A673 (cell line): ENCODE results near the gene ADGRG3. TPM values are rescaled to one million over a fixed set of nuclear protein-coding genes. Genes with fewer than 3 reads are reported as not detected.

Experiments
- BruUV-seq: library from RNA; stranded (reverse); fragments of 400-500 nt; replicated peaks from 2 replicates; lab custom pipeline; 2021; lab: Mats Ljungman, UMichigan
- CTCF ChIA-PET: fragments of 300-600 bp; sonication (Branson Sonifier 250); formaldehyde crosslinking; loops from one replicate; lab custom pipeline; 2022; ENCODE audit warnings: antibody characterized with exemption; lab: Charles Lee
- POLR2A ChIA-PET: fragments of 300-600 bp; sonication (Branson Sonifier 250); formaldehyde crosslinking; loops from one replicate; lab custom pipeline; 2022; ENCODE audit warnings: antibody characterized with exemption; ENCODE audit not compliant: low non-redundant PET; lab: Charles Lee
- DNase-seq: peaks from one replicate; pipeline ENCODE4 v3.0.0-alpha.2; 2015; ENCODE audit warnings: low spot score
- H3K27ac ChIP-seq: fragments of 200-600 bp; sonication (generic); 2 replicates; pipeline ENCODE4 v1.5.1; 2016; ENCODE audit warnings: mixed run types, low read depth, mild to moderate bottlenecking, mixed read lengths, antibody characterized with exemption, low read length; ENCODE audit not compliant: poor library complexity, severe bottlenecking
- H3K27me3 ChIP-seq: fragments of 200-600 bp; sonication (generic); replicated peaks from 2 replicates; pipeline ENCODE4 v1.6.1; 2017; ENCODE audit warnings: mixed run types, low read depth, mild to moderate bottlenecking, mixed read lengths, antibody characterized with exemption, low read length; ENCODE audit not compliant: insufficient read depth, poor library complexity
- H3K36me3 ChIP-seq: fragments of 200-600 bp; sonication (generic); 2 replicates; pipeline ENCODE4 v1.6.1; 2016; ENCODE audit warnings: mixed run types, mild to moderate bottlenecking, mixed read lengths, antibody characterized with exemption, low read length; ENCODE audit not compliant: insufficient read depth, poor library complexity, severe bottlenecking
- H3K4me1 ChIP-seq: fragments of 200-600 bp; sonication (generic); 2 replicates; pipeline ENCODE4 v1.6.1; 2017; ENCODE audit warnings: mixed run types, mild to moderate bottlenecking, mixed read lengths, antibody characterized with exemption, low read length; ENCODE audit not compliant: insufficient read depth, poor library complexity, severe bottlenecking
- H3K4me3 ChIP-seq: fragments of 200-600 bp; sonication (generic); 2 replicates; pipeline ENCODE4 v1.5.1; 2016; ENCODE audit warnings: low read depth, mixed run types, mild to moderate bottlenecking, mixed read lengths, low read length; ENCODE audit not compliant: poor library complexity, severe bottlenecking
- H3K9me3 ChIP-seq: fragments of 200-600 bp; sonication (generic); 2 replicates; pipeline ENCODE4 v1.6.1; 2016; ENCODE audit warnings: mixed run types, low read depth, mild to moderate bottlenecking, mixed read lengths, antibody characterized with exemption, low read length; ENCODE audit not compliant: poor library complexity, severe bottlenecking
- CTCF ChIP-seq: fragments of 300-800, 200-600 bp; sonication (generic); conservative IDR thresholded peaks from 2 replicates; pipeline ENCODE4 v1.5.1; 2017; ENCODE audit warnings: low read depth, mild to moderate bottlenecking, antibody characterized with exemption, low read length, moderate library complexity, mixed read lengths
- EZH2 ChIP-seq: fragments of 200-600 bp; sonication (generic); IDR thresholded peaks from 2 replicates; pipeline ENCODE4 v1.6.1; 2017; ENCODE audit warnings: borderline replicate concordance, low read depth, mild to moderate bottlenecking, mixed read lengths, antibody characterized with exemption, low read length; ENCODE audit not compliant: poor library complexity, severe bottlenecking
- intact Hi-C: fragments of 100-400 bp; cut with micrococcal nuclease; formaldehyde crosslinking; loops from one replicate; pipeline ENCODE4 v1.10.0; 2022; ENCODE audit not compliant: unreplicated experiment
- total RNA-seq: library from RNA; stranded (reverse); gene quantifications from 2 replicates; pipeline ENCODE4 v1.2.3, GENCODE V29; 2021

The ADGRG3 gene
- total RNA-seq, 1 experiment from 2014 or later: not detected

DNA sequence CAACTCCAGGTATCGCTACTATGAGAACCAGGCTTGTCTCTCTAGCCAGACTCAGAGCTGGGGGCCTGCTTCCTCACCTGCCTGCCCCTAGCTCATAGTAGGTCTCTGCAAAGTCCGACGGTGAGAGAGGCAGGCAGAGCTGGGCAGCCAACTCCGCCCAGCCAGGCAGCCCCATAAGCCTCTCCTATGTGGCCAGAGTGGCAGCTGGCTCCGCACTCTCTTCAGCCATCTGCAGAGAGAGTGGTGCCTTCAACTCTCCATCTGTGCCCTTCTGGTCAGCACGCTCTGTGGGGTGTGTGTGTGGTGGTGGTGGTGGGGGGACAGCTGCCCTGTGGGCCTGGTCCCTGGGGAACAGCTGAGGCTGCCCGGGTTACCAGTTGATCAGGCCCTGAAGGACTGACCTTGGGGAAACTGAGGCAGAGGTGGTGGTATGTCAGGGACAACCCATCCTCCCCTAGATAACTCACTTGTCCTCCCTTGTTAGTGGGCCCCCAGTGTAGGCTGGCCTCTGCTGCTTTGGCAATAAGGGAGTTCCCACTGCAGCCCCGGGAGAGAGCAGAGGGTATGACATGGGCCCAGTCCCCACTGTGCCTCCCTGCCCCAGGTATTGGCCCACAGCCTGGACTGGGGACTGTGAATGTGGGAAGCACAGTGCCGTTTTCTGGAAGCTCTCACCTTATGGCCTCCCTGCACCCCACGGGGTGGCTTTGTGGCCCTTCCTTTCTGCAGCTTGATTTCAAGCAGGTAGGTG lies 41.5 kb upstream of the ADGRG3 start:
- CTCF ChIA-PET: no interaction called here
- no peak for TF ChIP-seq EZH2
- TF ChIP-seq CTCF: no peak
- Histone ChIP-seq H3K9me3 (no peaks in the 10 kb centered on the region), H3K36me3 (no peaks in the 10 kb centered on the region), H3K4me3 (no peak overlapping the region), H3K27me3 (no peaks in the 10 kb centered on the region), H3K27ac (no peak overlapping the region), H3K4me1 (peaks cover 8% of the 10 kb centered on the region)
- BruUV-seq: no TSS peak
- intact Hi-C loops: no loop called here
- no peak for DNase-seq
- POLR2A ChIA-PET: no interaction called here

- ChIA-PET POLR2A (no interaction called here), CTCF (no interaction called here)
- DNase-seq: no peak
- Histone ChIP-seq H3K4me1 (peaks cover 8% of the 10 kb centered on the region), H3K36me3 (no peaks in the 10 kb centered on the region), H3K27ac (no peak overlapping the region), H3K27me3 (no peaks in the 10 kb centered on the region), H3K9me3 (no peaks in the 10 kb centered on the region), H3K4me3 (no peak overlapping the region)
- no TSS peak for BruUV-seq
- intact Hi-C loops: no loop called here
- TF ChIP-seq CTCF: no peak
- TF ChIP-seq EZH2: no peak
Observed at GRCh38 chr16:57627184-57627871, 40.8 kb upstream of the ADGRG3 start.

DNA sequence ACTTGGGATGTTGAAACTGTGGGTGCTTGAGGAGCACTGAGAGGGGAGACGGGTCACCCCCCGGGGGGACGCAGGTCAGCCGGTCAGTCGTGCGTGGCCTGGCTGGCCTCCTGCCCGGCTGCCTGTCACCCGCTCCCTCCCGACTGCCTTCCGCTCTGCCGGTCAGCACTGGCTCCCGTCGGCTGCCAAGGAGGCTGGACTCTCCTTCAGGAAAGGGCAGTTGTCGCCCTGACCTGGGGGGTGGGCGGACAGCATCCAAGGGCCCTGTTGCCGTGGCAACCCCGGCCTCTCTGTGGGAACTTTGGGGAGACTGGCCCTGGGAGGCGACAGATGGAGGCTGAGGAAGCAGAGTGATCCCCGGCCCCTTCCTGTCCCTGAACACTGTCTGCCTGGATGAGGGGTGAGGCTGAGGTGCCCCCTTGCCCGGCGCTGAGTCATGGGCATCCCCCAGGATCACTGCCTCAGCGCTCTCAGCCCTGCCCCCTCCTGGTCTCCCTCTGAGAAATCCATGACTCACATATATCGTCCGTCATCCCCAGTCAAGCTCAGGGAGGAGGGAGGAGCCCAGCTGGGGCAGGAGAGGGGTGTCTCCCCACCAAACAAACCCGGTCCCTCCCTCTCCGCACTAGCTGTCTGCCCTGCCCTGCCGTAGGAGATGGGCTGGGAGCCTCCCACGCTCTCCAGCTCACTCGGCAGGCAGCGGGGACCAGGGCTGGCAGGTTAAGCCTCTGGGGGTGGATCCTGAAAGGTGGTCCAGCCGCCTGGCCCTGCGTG lies 39.9 kb upstream of the ADGRG3 start, which contains the start of gene ADGRG1:
ADGRG1 (plus strand) TSS at position 623 of the 774 bp plus-strand sequence. CDS start 21,658 bp downstream, outside the sequence.
- DNase-seq: peak; percentile 92
- ChIA-PET CTCF (interaction anchor here (0.5 to 0.9 kb wide), 2 partner anchors 37 to 46 kb away, joined by 6 read pairs; no protein-coding TSS in a partner anchor), POLR2A (no interaction called here)
- Histone ChIP-seq H3K27me3 (no peaks in the 10 kb centered on the region), H3K4me3 (peak within 1 kb of the TSS; percentile 11), H3K4me1 (peaks cover 8% of the 10 kb centered on the region), H3K36me3 (no peaks in the 10 kb centered on the region), H3K27ac (no peak within 1 kb of the TSS), H3K9me3 (no peaks in the 10 kb centered on the region)
- TF ChIP-seq CTCF: 0 out of 2 replicates have a peak, but pooled peaks have one; percentile 20
- TF ChIP-seq EZH2: no peak
- no TSS peak for BruUV-seq
- intact Hi-C loops: no loop called here
